Measurements from ENCODE around the gene GHR. TPM values are rescaled to one million over a fixed set of nuclear protein-coding genes. Genes with fewer than 3 reads are reported as not detected.

Gene GHR
- total and polyA plus RNA-seq, 2 donors (not counting 3 experiments of a cell fraction or from before 2014, with no cell fraction given), result 0.27 to 0.28 TPM

DNA sequence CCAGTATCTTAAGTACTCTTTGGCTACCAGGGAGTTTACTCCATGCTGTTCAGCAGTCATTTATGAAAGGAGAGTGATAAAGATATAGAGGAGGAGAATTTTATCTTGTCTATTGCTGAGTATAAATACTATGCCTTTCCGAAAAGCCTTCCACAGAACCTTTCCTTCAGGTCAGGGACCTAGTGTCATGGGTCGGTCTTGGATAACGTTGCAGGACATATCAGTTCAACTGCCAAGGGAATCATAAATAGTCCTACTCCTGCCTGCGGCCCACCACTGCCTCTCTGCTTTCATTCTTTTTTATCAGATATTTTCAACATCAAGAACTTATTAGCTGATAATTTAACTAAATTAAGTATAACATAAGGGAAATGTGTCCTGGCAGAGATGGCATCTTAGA is 211.3 kb downstream of the GHR start:
- DNase-seq (ENCODE audit: low read depth, low spot score), result no peak
- no peak for FAIRE-seq
- no peak overlapping the region for H3K4me3 ChIP-seq (replicated peaks in 1 of 3; ENCODE audit: insufficient read depth in 1 of 3, low read depth in 1 of 3, low read length in 3 of 3)
- CTCF ChIA-PET, result no interaction called here
- intact Hi-C loops (cut with micrococcal nuclease), result no loop called here
- H3K9me3 ChIP-seq (replicated peaks; ENCODE audit: control insufficient read depth, insufficient read depth, low read length), result no peaks in the 10 kb centered on the region
- no peaks in the 10 kb centered on the region for H4K20me1 ChIP-seq (replicated peaks; ENCODE audit: control insufficient read depth, extremely low read depth, insufficient read depth, low read length)
- no peaks in the 10 kb centered on the region for H3K36me3 ChIP-seq (ENCODE audit: control insufficient read depth in 2 of 2, extremely low read depth in 1 of 2, insufficient read depth in 2 of 2, low read length in 2 of 2)
- H3K4me1 ChIP-seq (ENCODE audit: control insufficient read depth, extremely low read depth, insufficient read depth, low read length), result no peaks in the 10 kb centered on the region
- no peak overlapping the region for H3K9ac ChIP-seq (replicated peaks; ENCODE audit: extremely low read depth, insufficient read depth, low read length)
- no TSS peak for BruUV-seq (replicated peaks)
- dilution Hi-C loops (cut with MboI; ENCODE audit: extremely low pct_ligation_motif_present, low sequenced_read_pairs), result no loop called here
- H3K9me1 ChIP-seq (replicated peaks; ENCODE audit: control insufficient read depth, extremely low read depth, insufficient read depth, low read length), result no peaks in the 10 kb centered on the region
- H3K27ac ChIP-seq (ENCODE audit: insufficient read depth, low read depth, low read length), result no peak overlapping the region
- H3K4me2 ChIP-seq (ENCODE audit: insufficient read depth, low read length), result no peak overlapping the region
- no peak overlapping the region for H2AFZ ChIP-seq (ENCODE audit: low read depth, low read length)
- no peak for TF ChIP-seq EZH2 (IDR thresholded peaks at IDR 0.05; ENCODE audit: borderline replicate concordance, low read depth, low read length, severe bottlenecking)
- POLR2A ChIA-PET, result no interaction called here
- no peaks in the 10 kb centered on the region for H3K79me2 ChIP-seq (ENCODE audit: control insufficient read depth, insufficient read depth, low read length)
- no peaks in the 10 kb centered on the region for H3K27me3 ChIP-seq (ENCODE audit: control insufficient read depth in 2 of 2, insufficient read depth in 2 of 2, low read length in 2 of 2)

- H3K4me2 ChIP-seq (ENCODE audit: insufficient read depth, low read length), result no peak overlapping the region
- H3K79me2 ChIP-seq (ENCODE audit: control insufficient read depth, insufficient read depth, low read length), result no peaks in the 10 kb centered on the region
- TF ChIP-seq, protein P1, sequence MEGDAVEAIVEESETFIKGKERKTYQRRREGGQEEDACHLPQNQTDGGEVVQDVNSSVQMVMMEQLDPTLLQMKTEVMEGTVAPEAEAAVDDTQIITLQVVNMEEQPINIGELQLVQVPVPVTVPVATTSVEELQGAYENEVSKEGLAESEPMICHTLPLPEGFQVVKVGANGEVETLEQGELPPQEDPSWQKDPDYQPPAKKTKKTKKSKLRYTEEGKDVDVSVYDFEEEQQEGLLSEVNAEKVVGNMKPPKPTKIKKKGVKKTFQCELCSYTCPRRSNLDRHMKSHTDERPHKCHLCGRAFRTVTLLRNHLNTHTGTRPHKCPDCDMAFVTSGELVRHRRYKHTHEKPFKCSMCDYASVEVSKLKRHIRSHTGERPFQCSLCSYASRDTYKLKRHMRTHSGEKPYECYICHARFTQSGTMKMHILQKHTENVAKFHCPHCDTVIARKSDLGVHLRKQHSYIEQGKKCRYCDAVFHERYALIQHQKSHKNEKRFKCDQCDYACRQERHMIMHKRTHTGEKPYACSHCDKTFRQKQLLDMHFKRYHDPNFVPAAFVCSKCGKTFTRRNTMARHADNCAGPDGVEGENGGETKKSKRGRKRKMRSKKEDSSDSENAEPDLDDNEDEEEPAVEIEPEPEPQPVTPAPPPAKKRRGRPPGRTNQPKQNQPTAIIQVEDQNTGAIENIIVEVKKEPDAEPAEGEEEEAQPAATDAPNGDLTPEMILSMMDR (IDR thresholded peaks at IDR 0.05; ENCODE audit: extremely low read depth in 1 of 2, insufficient read depth in 1 of 2, low read depth in 1 of 2, low read length in 2 of 2), result peak in 1 of 2 donors; percentile 6
- no peak for TF ChIP-seq EZH2 (IDR thresholded peaks at IDR 0.05; ENCODE audit: borderline replicate concordance, low read depth, low read length, severe bottlenecking)
- TF ChIP-seq JUN (IDR thresholded peaks at IDR 0.05; ENCODE audit: borderline replicate concordance, insufficient read depth, insufficient read length, low read depth), result no peak
- H3K9me3 ChIP-seq (replicated peaks; ENCODE audit: control insufficient read depth, insufficient read depth, low read length), result no peaks in the 10 kb centered on the region
- dilution Hi-C loops (cut with MboI; ENCODE audit: extremely low pct_ligation_motif_present, low sequenced_read_pairs) (no loop called here), intact Hi-C loops (cut with micrococcal nuclease) (loop anchor here (1.0 kb wide), 1 partner anchor 213 kb away; the partner anchor contains the start of gene GHR)
- H3K27me3 ChIP-seq (ENCODE audit: control insufficient read depth in 2 of 2, insufficient read depth in 2 of 2, low read length in 2 of 2), result no peaks in the 10 kb centered on the region
- no peak overlapping the region for H3K4me3 ChIP-seq (replicated peaks in 1 of 3; ENCODE audit: insufficient read depth in 1 of 3, low read depth in 1 of 3, low read length in 3 of 3)
- H3K36me3 ChIP-seq (ENCODE audit: control insufficient read depth in 2 of 2, extremely low read depth in 1 of 2, insufficient read depth in 2 of 2, low read length in 2 of 2), result no peaks in the 10 kb centered on the region
- POLR2A ChIA-PET, result no interaction called here
- DNase-seq (ENCODE audit: low read depth, low spot score), result no peak
- no peaks in the 10 kb centered on the region for H3K9me1 ChIP-seq (replicated peaks; ENCODE audit: control insufficient read depth, extremely low read depth, insufficient read depth, low read length)
- no peak for FAIRE-seq
- no peaks in the 10 kb centered on the region for H4K20me1 ChIP-seq (replicated peaks; ENCODE audit: control insufficient read depth, extremely low read depth, insufficient read depth, low read length)
- H3K9ac ChIP-seq (replicated peaks; ENCODE audit: extremely low read depth, insufficient read depth, low read length), result no peak overlapping the region
- no TSS peak for BruUV-seq (replicated peaks)
- H3K27ac ChIP-seq (ENCODE audit: insufficient read depth, low read depth, low read length), result no peak overlapping the region
- CTCF ChIA-PET, result interaction anchor here (1.3 to 1.4 kb wide), 3 partner anchors 9 to 253 kb away, joined by 3 read pairs; no protein-coding TSS in a partner anchor
- H2AFZ ChIP-seq (ENCODE audit: low read depth, low read length), result no peak overlapping the region
- H3K4me1 ChIP-seq (ENCODE audit: control insufficient read depth, extremely low read depth, insufficient read depth, low read length), result no peaks in the 10 kb centered on the region
Observed at GRCh38 chr5:42636425-42636824, 213.2 kb downstream of the GHR start.
